HFFc6 (cell line): ENCODE data around the gene DNTT. TPM values are rescaled to one million over a fixed set of nuclear protein-coding genes. Genes with fewer than 3 reads are reported as not detected.

Experiments
- DNase-seq: peaks from one replicate; pipeline ENCODE4 v3.0.0-alpha.2; 2018
- H3K27ac Mint-ChIP-seq: 2 replicates; pipeline ENCODE4 v1.8.0; 2020; ENCODE audit warnings: mild to moderate bottlenecking, mixed read lengths
- H3K27me3 Mint-ChIP-seq: 2 replicates; pipeline ENCODE4 v1.8.0; 2021; ENCODE audit warnings: mild to moderate bottlenecking, moderate library complexity, mixed read lengths; ENCODE audit not compliant: insufficient read depth
- H3K36me3 Mint-ChIP-seq: 2 replicates; pipeline ENCODE4 v1.8.0; 2021; ENCODE audit warnings: low read depth, mixed read lengths
- H3K4me1 Mint-ChIP-seq: 2 replicates; pipeline ENCODE4 v1.8.0; 2020; ENCODE audit warnings: low read depth, mixed read lengths
- H3K4me3 Mint-ChIP-seq: 2 replicates; pipeline ENCODE4 v1.8.0; 2020; ENCODE audit warnings: mild to moderate bottlenecking, moderate library complexity, mixed read lengths
- H3K9me3 Mint-ChIP-seq: 2 replicates; pipeline ENCODE4 v1.8.0; 2020; ENCODE audit warnings: mild to moderate bottlenecking, mixed read lengths
- total RNA-seq, 6 experiments: library from RNA; stranded (reverse); fragmentation: NEBNext Ultra II Directional; extraction: Animal tissue kit (Norgen Biotek cat#: 25700); gene quantifications; 2 replicates in 1 of 6; 3 replicates in 5 of 6; pipeline ENCODE4 v1.2.3, GENCODE V29; 2021
- TF ChIP-seq, protein P1 (sequence below): fragments of 200-600 bp; sonication (generic); IDR thresholded peaks from 2 replicates; pipeline ENCODE4 v1.5.0; 2021; ENCODE audit warnings: antibody characterized with exemption, mild to moderate bottlenecking

The DNTT gene
- total RNA-seq, 6 experiments from 2014 or later, result not detected

DNA sequence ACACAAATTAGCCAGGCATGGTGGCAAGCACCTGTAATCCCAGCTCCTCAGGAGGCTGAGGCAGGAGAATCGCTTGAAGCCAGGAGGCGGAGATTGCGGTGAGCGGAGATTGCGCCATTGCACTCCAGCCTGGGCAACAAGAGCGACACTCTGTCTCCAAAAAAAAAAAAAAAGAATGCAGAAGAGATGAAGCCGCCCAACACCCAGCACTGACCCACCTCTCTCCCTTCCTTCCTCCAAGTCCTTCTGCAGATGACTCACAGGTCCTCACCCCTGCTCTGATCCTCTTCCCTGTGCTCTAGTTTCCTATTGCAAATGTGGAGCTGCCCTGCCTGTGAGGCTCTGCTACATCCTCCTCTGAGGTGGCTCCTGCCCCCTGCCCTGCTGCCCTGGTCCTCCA is 76.6 kb downstream of the DNTT start:
- no peak overlapping the region for H3K27ac Mint-ChIP-seq
- DNase-seq, result peak; percentile 20
- no peaks in the 10 kb centered on the region; the same call in none of the 2 replicates for H3K27me3 Mint-ChIP-seq
- peaks cover 22% of the 10 kb centered on the region for H3K4me1 Mint-ChIP-seq
- H3K36me3 Mint-ChIP-seq, result no peaks in the 10 kb centered on the region
- no peaks in the 10 kb centered on the region for H3K9me3 Mint-ChIP-seq
- no peak overlapping the region for H3K4me3 Mint-ChIP-seq
- TF ChIP-seq, protein P1, sequence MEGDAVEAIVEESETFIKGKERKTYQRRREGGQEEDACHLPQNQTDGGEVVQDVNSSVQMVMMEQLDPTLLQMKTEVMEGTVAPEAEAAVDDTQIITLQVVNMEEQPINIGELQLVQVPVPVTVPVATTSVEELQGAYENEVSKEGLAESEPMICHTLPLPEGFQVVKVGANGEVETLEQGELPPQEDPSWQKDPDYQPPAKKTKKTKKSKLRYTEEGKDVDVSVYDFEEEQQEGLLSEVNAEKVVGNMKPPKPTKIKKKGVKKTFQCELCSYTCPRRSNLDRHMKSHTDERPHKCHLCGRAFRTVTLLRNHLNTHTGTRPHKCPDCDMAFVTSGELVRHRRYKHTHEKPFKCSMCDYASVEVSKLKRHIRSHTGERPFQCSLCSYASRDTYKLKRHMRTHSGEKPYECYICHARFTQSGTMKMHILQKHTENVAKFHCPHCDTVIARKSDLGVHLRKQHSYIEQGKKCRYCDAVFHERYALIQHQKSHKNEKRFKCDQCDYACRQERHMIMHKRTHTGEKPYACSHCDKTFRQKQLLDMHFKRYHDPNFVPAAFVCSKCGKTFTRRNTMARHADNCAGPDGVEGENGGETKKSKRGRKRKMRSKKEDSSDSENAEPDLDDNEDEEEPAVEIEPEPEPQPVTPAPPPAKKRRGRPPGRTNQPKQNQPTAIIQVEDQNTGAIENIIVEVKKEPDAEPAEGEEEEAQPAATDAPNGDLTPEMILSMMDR, result no peak

DNA sequence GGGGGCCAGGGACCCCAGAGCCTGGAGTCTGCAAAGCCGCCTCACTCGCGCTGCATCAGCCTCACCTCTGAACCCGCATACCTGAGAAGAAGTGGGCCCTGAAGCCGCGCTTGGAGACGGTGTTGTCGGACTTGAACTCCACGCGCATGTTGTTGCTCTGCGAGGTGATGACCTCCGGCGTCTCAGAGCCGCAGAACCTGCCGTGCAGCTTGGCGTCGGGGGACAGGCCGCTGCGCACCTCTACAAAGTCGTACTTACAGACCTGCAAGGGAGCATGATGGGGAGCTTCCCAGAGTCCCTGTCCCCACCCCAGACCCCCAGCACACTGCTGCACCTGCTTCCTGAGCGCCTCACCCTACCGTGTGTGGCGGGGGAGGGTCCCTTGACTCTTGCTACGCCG is 80.3 kb downstream of the DNTT start:
- no peak for DNase-seq

GRCh38 chr10:96387161-96387560 is 82.9 kb downstream of the DNTT start:
- TF ChIP-seq, protein P1, result no peak
- Mint-ChIP-seq H3K27me3 (peaks cover 8% of the 10 kb centered on the region), H3K9me3 (no peaks in the 10 kb centered on the region), H3K4me1 (peaks cover 32% of the 10 kb centered on the region), H3K4me3 (peak overlapping the region; percentile 53), H3K27ac (peak overlapping the region; percentile 77), H3K36me3 (no peaks in the 10 kb centered on the region)
- peak; percentile 34 for DNase-seq

More for the DNA sequence above, 80.3 kb downstream of the DNTT start:
- TF ChIP-seq, protein P1, result no peak
- no peak overlapping the region for H3K4me3 Mint-ChIP-seq
- H3K27ac Mint-ChIP-seq, result no peak overlapping the region
- H3K9me3 Mint-ChIP-seq, result no peaks in the 10 kb centered on the region
- no peaks in the 10 kb centered on the region for H3K36me3 Mint-ChIP-seq
- peaks cover 42% of the 10 kb centered on the region for H3K4me1 Mint-ChIP-seq
- no peaks in the 10 kb centered on the region; the same call in 1 of the 2 replicates for H3K27me3 Mint-ChIP-seq

DNA sequence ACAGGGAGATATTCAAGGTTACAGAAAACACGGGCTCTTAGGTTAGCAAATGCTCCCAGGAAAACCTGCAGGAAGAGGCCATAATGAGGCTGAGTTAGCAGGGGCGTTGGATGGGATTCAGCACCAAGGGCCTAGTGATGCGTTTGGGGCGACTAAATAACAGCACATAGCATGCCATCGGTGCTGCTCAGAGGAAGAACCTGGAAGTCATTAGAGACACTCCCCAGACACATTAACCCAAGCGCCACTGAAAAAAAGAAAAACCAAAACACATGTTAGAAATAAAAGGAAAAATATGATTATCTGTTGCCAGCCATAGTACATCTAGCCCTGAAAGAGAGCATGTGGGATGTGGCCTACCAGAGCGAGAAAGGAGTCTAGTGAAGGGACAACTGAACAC is 83.4 kb downstream of the DNTT start:
- H3K27me3 Mint-ChIP-seq, result peaks cover 8% of the 10 kb centered on the region
- H3K9me3 Mint-ChIP-seq, result no peaks in the 10 kb centered on the region
- H3K27ac Mint-ChIP-seq, result peak overlapping the region; percentile 77
- H3K4me3 Mint-ChIP-seq, result peak overlapping the region; percentile 53
- TF ChIP-seq, protein P1, result no peak
- H3K4me1 Mint-ChIP-seq, result peaks cover 32% of the 10 kb centered on the region
- DNase-seq, result peak; percentile 48
- no peaks in the 10 kb centered on the region for H3K36me3 Mint-ChIP-seq

Other genes starting within 250 kb of the DNTT start
- gene ZNF518A, start 174.1 kb upstream of the DNTT start, total RNA-seq, result 1 to 10 TPM; 4.0 to 6.5 (median 5.3) TPM
- not detected for gene BLNK, start 32.9 kb upstream of the DNTT start, total RNA-seq
- gene OPALIN, start 54.6 kb downstream of the DNTT start, total RNA-seq, result not detected
- under 1 TPM; 0.08 to 0.45 (median 0.24) TPM for gene TLL2, start 209.5 kb downstream of the DNTT start, total RNA-seq